Large intestine (tissue), 12 donors: ENCODE measurements around the gene DLST. TPM values are rescaled to one million over a fixed set of nuclear protein-coding genes. Genes with fewer than 3 reads are reported as not detected.
A peak's percentile ranks its signal among the peaks of the same experiment; 100 is the strongest.

Source experiments
- DNase-seq, 2 donors: peaks; one replicate each; pipeline versions ENCODE4 v3.0.0 to v3.0.0-alpha.2; 2013
- H3K27ac ChIP-seq: one replicate; pipeline ENCODE4 v1.5.1; 2013; ENCODE audit warnings: low read length
- H3K27me3 ChIP-seq: 2 replicates; pipeline ENCODE4 v1.6.1; 2013; ENCODE audit warnings: low read length; ENCODE audit not compliant: control insufficient read depth, insufficient read depth
- H3K36me3 ChIP-seq: 2 replicates; pipeline ENCODE4 v1.6.1; 2013; ENCODE audit warnings: low read length; ENCODE audit not compliant: control insufficient read depth, insufficient read depth
- H3K4me1 ChIP-seq: one replicate; pipeline ENCODE4 v1.6.1; 2013; ENCODE audit warnings: low read length; ENCODE audit not compliant: control insufficient read depth, insufficient read depth
- H3K4me3 ChIP-seq: one replicate; pipeline ENCODE4 v1.5.1; 2013; ENCODE audit warnings: low read length
- H3K9me3 ChIP-seq: one replicate; pipeline ENCODE4 v1.6.1; 2013; ENCODE audit warnings: mild to moderate bottlenecking, low read depth, low read length, moderate library complexity; ENCODE audit not compliant: control insufficient read depth
- WGBS: methylation state at CpG from one replicate; pipeline ENCODE4 v1.1.5; 2013; ENCODE audit warnings: low lambda C conversion rate; ENCODE audit not compliant: insufficient coverage; 5-methylcytosine and 5-hydroxymethylcytosine counted together
- long read RNA-seq, 11 donors: transcript quantifications; one replicate each; lab custom pipeline, GENCODE V29; 2026
- polyA plus RNA-seq: library from polyadenylated mRNA; unstranded; fragments of 120-200 nt; gene quantifications from one replicate; pipeline ENCODE4 v1.2.1, GENCODE V29; 2013

The DLST gene
- polyA plus RNA-seq = 105 TPM
- long read RNA-seq, donor 1, transcript DLST-206 (7 exons, 1,365 nt) = major isoform, 5 of 9 reads
- long read RNA-seq, donor 1, partial matches to known transcripts = 0 of 9 reads
- long read RNA-seq, donor 1, other reads (novel, unspliced or antisense) = 0 of 9 reads
- long read RNA-seq, donor 2, transcript DLST-202 (15 exons, 2,838 nt) = major isoform, 10 of 21 reads
- long read RNA-seq, donor 2, partial matches to known transcripts = 7 of 21 reads
- long read RNA-seq, donor 2, other reads (novel, unspliced or antisense) = 0 of 21 reads
- long read RNA-seq, donor 3 = 0 reads
- long read RNA-seq, donor 4, partial matches to known transcripts = 0 of 1 reads
- long read RNA-seq, donor 4, other reads (novel, unspliced or antisense) = 0 of 1 reads
- long read RNA-seq, donor 5, partial matches to known transcripts = 0 of 5 reads
- long read RNA-seq, donor 5, other reads (novel, unspliced or antisense) = 0 of 5 reads
- long read RNA-seq, donor 6, transcript DLST-202 (15 exons, 2,838 nt) = major isoform, 16 of 54 reads
- long read RNA-seq, donor 6, partial matches to known transcripts = 36 of 54 reads
- long read RNA-seq, donor 6, other reads (novel, unspliced or antisense) = 0 of 54 reads
- long read RNA-seq, donor 7, partial matches to known transcripts = 13 of 16 reads
- long read RNA-seq, donor 7, other reads (novel, unspliced or antisense) = 0 of 16 reads
- long read RNA-seq, donor 8, transcript DLST-202 (15 exons, 2,838 nt) = major isoform, 16 of 26 reads
- long read RNA-seq, donor 8, partial matches to known transcripts = 5 of 26 reads
- long read RNA-seq, donor 8, other reads (novel, unspliced or antisense) = 0 of 26 reads
- long read RNA-seq, donor 9, transcript DLST-215 (5 exons, 698 nt) = minor isoform, 8 of 17 reads
- long read RNA-seq, donor 9, transcript DLST-202 (15 exons, 2,838 nt) = major isoform, 9 of 17 reads
- long read RNA-seq, donor 9, partial matches to known transcripts = 0 of 17 reads
- long read RNA-seq, donor 9, other reads (novel, unspliced or antisense) = 0 of 17 reads
- long read RNA-seq, donor 10, transcript DLST-202 (15 exons, 2,838 nt) = major isoform, 14 of 23 reads
- long read RNA-seq, donor 10, partial matches to known transcripts = 6 of 23 reads
- long read RNA-seq, donor 10, other reads (novel, unspliced or antisense) = 0 of 23 reads
- long read RNA-seq, donor 11, transcript DLST-202 (15 exons, 2,838 nt) = major isoform, 12 of 23 reads
- long read RNA-seq, donor 11, transcript DLST-215 (5 exons, 698 nt) = minor isoform, 6 of 23 reads
- long read RNA-seq, donor 11, partial matches to known transcripts = 5 of 23 reads
- long read RNA-seq, donor 11, other reads (novel, unspliced or antisense) = 0 of 23 reads

- Histone ChIP-seq H3K4me3 (peak within 1 kb of the TSS; percentile 80), H3K27me3 (no peaks in the 10 kb centered on the region), H3K27ac (peak within 1 kb of the TSS; percentile 85), H3K9me3 (no peaks in the 10 kb centered on the region), H3K36me3 (peaks cover 9% of the 10 kb centered on the region), H3K4me1 (peaks cover 32% of the 10 kb centered on the region)
- no CpG with 5 or more reads among the region's 53 CpGs for WGBS
- DNase-seq = peak; percentile 79 to 92
These were observed at the start of gene DLST for GRCh38 chr14:74881431-74882102. TSS of gene DLST (plus strand) at chr14:74881916. CDS start at chr14:74881954, 38 bp downstream.

GRCh38 chr14:74832849-74833248 is 48.9 kb upstream of the DLST start:
- Histone ChIP-seq H3K27ac (no peak overlapping the region), H3K9me3 (no peaks in the 10 kb centered on the region), H3K27me3 (no peaks in the 10 kb centered on the region), H3K36me3 (peaks cover 41% of the 10 kb centered on the region), H3K4me3 (no peak overlapping the region), H3K4me1 (no peaks in the 10 kb centered on the region)
- DNase-seq = no peak
- 71% methylated on average over 1 of the region's 4 CpGs for WGBS

DNA sequence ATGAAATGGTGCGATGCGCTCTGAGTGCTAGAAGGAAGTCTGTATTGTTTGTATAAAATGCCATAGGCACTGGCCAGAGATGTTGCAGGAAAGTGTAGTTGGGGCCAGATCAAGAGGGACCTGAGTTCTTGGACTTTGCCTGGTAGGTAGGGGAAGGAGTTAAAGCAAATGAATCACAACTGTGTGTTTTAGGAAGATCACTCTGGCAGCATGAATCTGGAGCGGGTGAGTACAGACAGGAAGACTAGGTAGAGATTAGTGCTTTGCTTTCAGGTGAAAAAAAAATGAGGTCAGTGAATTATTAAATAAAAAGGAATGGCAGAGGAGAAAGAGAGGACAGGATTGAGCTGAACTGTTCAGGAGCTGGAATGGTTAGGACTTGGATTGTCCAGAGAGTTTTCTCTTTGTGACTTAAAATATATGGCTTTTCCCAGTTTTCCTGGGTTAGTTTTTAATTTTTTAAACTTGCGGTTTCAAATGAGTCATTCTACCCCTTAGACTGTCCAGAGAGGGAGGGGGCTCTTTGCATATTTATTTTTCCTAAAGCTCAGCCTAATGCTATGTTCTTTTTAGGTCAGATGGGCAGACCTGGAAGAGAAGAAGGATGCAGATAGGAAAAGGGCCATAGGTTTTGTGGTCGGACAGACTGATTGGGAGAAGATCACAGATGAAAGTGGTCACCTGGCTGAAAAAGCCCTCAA is 46.9 kb upstream of the DLST start:
- Histone ChIP-seq H3K9me3 (no peaks in the 10 kb centered on the region), H3K27ac (no peak overlapping the region), H3K4me3 (no peak overlapping the region), H3K27me3 (no peaks in the 10 kb centered on the region), H3K4me1 (no peaks in the 10 kb centered on the region), H3K36me3 (peaks cover 29% of the 10 kb centered on the region)
- no CpG with 5 or more reads among the region's 5 CpGs for WGBS
- no peak for DNase-seq

- Histone ChIP-seq H3K27ac (no peak overlapping the region), H3K27me3 (no peaks in the 10 kb centered on the region), H3K9me3 (no peaks in the 10 kb centered on the region), H3K4me1 (no peaks in the 10 kb centered on the region), H3K36me3 (peaks cover 26% of the 10 kb centered on the region), H3K4me3 (no peak overlapping the region)
- DNase-seq = no peak
- no CpG with 5 or more reads among the region's 7 CpGs for WGBS
These were observed 46.0 kb upstream of the DLST start for GRCh38 chr14:74835645-74836250.

- no peaks in the 10 kb centered on the region for H3K4me1 ChIP-seq
- no peak for DNase-seq
- H3K27ac ChIP-seq = no peak overlapping the region
- no peaks in the 10 kb centered on the region for H3K27me3 ChIP-seq
- H3K36me3 ChIP-seq = peaks cover 22% of the 10 kb centered on the region
- H3K4me3 ChIP-seq = no peak overlapping the region
- WGBS = 71% methylated on average over 1 of the region's 1 CpG
- H3K9me3 ChIP-seq = no peaks in the 10 kb centered on the region
These were observed 45.3 kb upstream of the DLST start for GRCh38 chr14:74836251-74836960.

- Histone ChIP-seq H3K9me3 (no peaks in the 10 kb centered on the region), H3K4me1 (no peaks in the 10 kb centered on the region), H3K36me3 (peaks cover 17% of the 10 kb centered on the region), H3K4me3 (no peak overlapping the region), H3K27me3 (no peaks in the 10 kb centered on the region), H3K27ac (no peak overlapping the region)
- no peak for DNase-seq
- no CpG with 5 or more reads among the region's 2 CpGs for WGBS
These were observed 43.5 kb upstream of the DLST start for GRCh38 chr14:74838166-74838565.

DNA sequence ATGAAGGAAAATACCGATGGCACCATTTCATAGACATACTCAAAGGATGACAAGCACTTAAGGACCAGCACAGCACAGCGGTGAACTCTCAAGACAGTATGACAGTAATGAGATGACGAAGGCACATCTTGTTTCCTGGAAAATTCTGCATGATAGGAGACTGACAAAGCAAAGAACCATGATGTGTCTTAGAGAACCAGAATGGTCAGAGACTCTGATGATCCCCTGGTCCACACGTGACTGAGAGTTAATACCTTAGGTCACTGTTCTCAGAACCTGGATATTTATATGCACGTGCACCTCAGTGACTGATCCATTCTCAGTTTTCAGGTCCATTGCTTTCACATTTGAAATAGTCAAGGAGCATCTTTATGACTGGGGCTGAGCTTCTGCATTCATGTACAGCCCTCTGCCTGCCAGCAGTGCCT is 41.1 kb upstream of the DLST start:
- no peaks in the 10 kb centered on the region for H3K27me3 ChIP-seq
- no peak overlapping the region for H3K27ac ChIP-seq
- DNase-seq = no peak
- H3K9me3 ChIP-seq = no peaks in the 10 kb centered on the region
- WGBS = 100% methylated on average over 1 of the region's 5 CpGs
- H3K4me1 ChIP-seq = no peaks in the 10 kb centered on the region
- H3K4me3 ChIP-seq = no peak overlapping the region
- H3K36me3 ChIP-seq = peaks cover 10% of the 10 kb centered on the region

- peaks cover 7% of the 10 kb centered on the region for H3K36me3 ChIP-seq
- H3K4me1 ChIP-seq = no peaks in the 10 kb centered on the region
- no CpG with 5 or more reads among the region's 4 CpGs for WGBS
- H3K27ac ChIP-seq = no peak overlapping the region
- H3K9me3 ChIP-seq = no peaks in the 10 kb centered on the region
- no peak for DNase-seq
- H3K27me3 ChIP-seq = no peaks in the 10 kb centered on the region
- no peak overlapping the region for H3K4me3 ChIP-seq
These were observed 40.2 kb upstream of the DLST start for GRCh38 chr14:74841230-74842207.
